Keratinocyte (primary cell): ENCODE data around the gene KCNQ2. TPM values are rescaled to one million over a fixed set of nuclear protein-coding genes. Genes with fewer than 3 reads are reported as not detected.

Source experiments
- DNase-seq: peaks from one replicate; pipeline ENCODE4 v3.0.0-alpha.2; 2011; ENCODE audit warnings: low read depth, missing footprints, low spot score
- FAIRE-seq: peaks from 2 replicates; lab custom pipeline; 2011; peaks lifted over from hg19 to GRCh38; lab: Jason Lieb, UNC
- H2AFZ ChIP-seq: 2 replicates; pipeline ENCODE4 v1.6.0; 2012; ENCODE audit warnings: low read length, control low read depth, inconsistent platforms; ENCODE audit not compliant: control insufficient read depth
- H3K27ac ChIP-seq: 2 replicates; pipeline ENCODE4 v1.5.1; 2011; ENCODE audit warnings: low read length; ENCODE audit not compliant: control insufficient read depth, insufficient read depth
- H3K27me3 ChIP-seq: 3 replicates; pipeline ENCODE4 v1.6.0; 2011; ENCODE audit warnings: low read length; ENCODE audit not compliant: control insufficient read depth, insufficient read depth; ENCODE audit errors: extremely low read depth
- H3K36me3 ChIP-seq, 2 experiments: 2 replicates in 1 of 2; 3 replicates in 1 of 2; pipeline ENCODE4 v1.5.1; 2011; ENCODE audit warnings: low read length in 2 of 2, mild to moderate bottlenecking in 1 of 2; ENCODE audit not compliant: control insufficient read depth in 2 of 2, insufficient read depth in 2 of 2; ENCODE audit errors: extremely low read depth in 1 of 2
- H3K4me1 ChIP-seq: 3 replicates; pipeline ENCODE4 v1.5.1; 2011; ENCODE audit warnings: low read length; ENCODE audit not compliant: control insufficient read depth, insufficient read depth; ENCODE audit errors: extremely low read depth
- H3K4me2 ChIP-seq: 3 replicates; pipeline ENCODE4 v1.6.0; 2011; ENCODE audit warnings: low read depth, low read length; ENCODE audit not compliant: control insufficient read depth, insufficient read depth; ENCODE audit errors: extremely low read depth
- H3K4me3 ChIP-seq, 3 experiments: fragments of 200-600 bp in 1 of 3; sonication (generic) in 1 of 3; 2 replicates in 2 of 3; 3 replicates in 1 of 3; pipeline ENCODE4 v1.5.1; 2011 to 2016; ENCODE audit warnings: low read length in 3 of 3, mild to moderate bottlenecking in 3 of 3, control low read depth in 2 of 3, inconsistent platforms in 1 of 3, low read depth in 1 of 3, mixed read lengths in 1 of 3, mixed run types in 1 of 3, moderate library complexity in 1 of 3; ENCODE audit not compliant: control insufficient read depth in 2 of 3, insufficient read depth in 2 of 3; ENCODE audit errors: extremely low read depth in 1 of 3
- H3K79me2 ChIP-seq: 2 replicates; pipeline ENCODE4 v1.6.0; 2012; ENCODE audit warnings: low read length; ENCODE audit not compliant: control insufficient read depth, insufficient read depth
- H3K9ac ChIP-seq: 3 replicates; pipeline ENCODE4 v1.6.0; 2011; ENCODE audit warnings: low read length; ENCODE audit not compliant: control insufficient read depth, insufficient read depth; ENCODE audit errors: extremely low read depth
- H3K9me1 ChIP-seq: 3 replicates; pipeline ENCODE4 v1.6.0; 2011; ENCODE audit warnings: low read length; ENCODE audit not compliant: control insufficient read depth, insufficient read depth; ENCODE audit errors: extremely low read depth
- H3K9me3 ChIP-seq: 2 replicates; pipeline ENCODE4 v1.5.1; 2012; ENCODE audit warnings: low read depth, low read length; ENCODE audit not compliant: control insufficient read depth
- H4K20me1 ChIP-seq: 3 replicates; pipeline ENCODE4 v1.6.0; 2011; ENCODE audit warnings: low read length; ENCODE audit not compliant: control insufficient read depth, insufficient read depth; ENCODE audit errors: extremely low read depth
- EZH2 ChIP-seq: IDR thresholded peaks from one replicate; pipeline ENCODE4 v1.6.1; 2012; ENCODE audit warnings: inconsistent platforms, mild to moderate bottlenecking, low read length, moderate library complexity
- dilution Hi-C: fragments of 300-500 bp; cut with MboI; formaldehyde crosslinking; loops from one replicate; pipeline ENCODE4 v1.7.0; 2020; ENCODE audit warnings: low sequenced_read_pairs; ENCODE audit not compliant: extremely low pct_ligation_motif_present
- polyA plus RNA-seq, 5 experiments: library from polyadenylated mRNA; depleted of rRNA in 3 of 5; stranded (reverse) in 3 of 5; stranded (forward) in 1 of 5; unstranded in 1 of 5; fragments of >200 nt; gene quantifications; 1 replicate in 1 of 5; 2 replicates in 3 of 5; 3 replicates in 1 of 5; pipeline versions ENCODE4 v1.2.1 to v1.2.3, GENCODE V29; 2011 to 2012; ENCODE audit warnings: missing spikeins in 2 of 5, low read depth in 1 of 5, low replicate concordance in 1 of 5
- TF ChIP-seq, protein P1 (sequence below), 3 experiments: IDR thresholded peaks in 1 of 3; conservative IDR thresholded peaks in 1 of 3; optimal IDR thresholded peaks in 1 of 3; 2 replicates in 2 of 3; 3 replicates in 1 of 3; pipeline versions ENCODE3 to v1.5.1; 2011; ENCODE audit warnings: low read length in 3 of 3, mild to moderate bottlenecking in 3 of 3, moderate library complexity in 2 of 3, control low read depth in 1 of 3, inconsistent platforms in 1 of 3; ENCODE audit not compliant: insufficient read depth in 2 of 3; ENCODE audit errors: extremely low read depth in 1 of 3

Gene KCNQ2
- polyA plus RNA-seq, 1 donor (not counting 4 experiments of a cell fraction or from before 2014, with no cell fraction given): not detected

DNA sequence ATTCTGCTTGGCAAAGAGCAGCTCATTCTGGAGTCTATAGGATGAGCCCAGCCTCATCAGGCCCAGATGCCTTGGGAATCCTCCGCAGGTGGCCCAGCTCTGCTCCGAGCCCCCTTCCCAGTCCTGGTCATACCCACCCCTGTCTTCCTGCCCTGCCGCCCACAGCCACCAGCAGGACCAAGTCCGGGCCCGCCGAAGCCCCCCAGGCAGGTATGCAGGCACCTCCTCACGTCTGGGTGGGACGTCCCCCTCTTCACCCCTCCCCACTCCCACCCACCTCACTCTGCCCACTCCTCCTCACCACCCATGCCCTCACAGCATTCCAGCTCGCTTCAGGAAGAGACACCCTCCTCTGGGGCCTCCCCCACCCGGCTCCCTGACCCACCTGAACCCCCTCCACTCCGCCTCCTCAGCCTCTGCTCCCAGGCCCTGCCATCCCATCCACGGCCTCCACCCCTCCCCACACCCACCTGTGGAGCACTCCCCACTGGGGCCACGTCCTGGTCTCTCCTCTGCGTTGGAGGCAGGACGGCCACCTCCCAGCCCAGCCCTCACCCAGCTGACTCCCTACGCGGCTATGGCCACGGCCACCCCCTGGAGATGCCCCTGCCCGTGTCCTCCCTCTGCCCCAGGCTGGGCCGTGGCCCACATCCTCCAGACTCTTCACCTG lies 43.4 kb downstream of the KCNQ2 start:
- DNase-seq (no peak), FAIRE-seq (no peak)
- Histone ChIP-seq H4K20me1 (no peaks in the 10 kb centered on the region), H3K4me2 (no peak overlapping the region), H3K36me3 (no peaks in the 10 kb centered on the region), H3K27me3 (peaks cover 15% of the 10 kb centered on the region), H3K4me3 (no peak overlapping the region), H3K9me3 (no peaks in the 10 kb centered on the region), H3K79me2 (no peaks in the 10 kb centered on the region), H3K9ac (no peak overlapping the region), H2AFZ (no peak overlapping the region), H3K27ac (no peak overlapping the region), H3K4me1 (no peaks in the 10 kb centered on the region), H3K9me1 (no peaks in the 10 kb centered on the region)
- no peak for TF ChIP-seq EZH2
- TF ChIP-seq, protein P1, sequence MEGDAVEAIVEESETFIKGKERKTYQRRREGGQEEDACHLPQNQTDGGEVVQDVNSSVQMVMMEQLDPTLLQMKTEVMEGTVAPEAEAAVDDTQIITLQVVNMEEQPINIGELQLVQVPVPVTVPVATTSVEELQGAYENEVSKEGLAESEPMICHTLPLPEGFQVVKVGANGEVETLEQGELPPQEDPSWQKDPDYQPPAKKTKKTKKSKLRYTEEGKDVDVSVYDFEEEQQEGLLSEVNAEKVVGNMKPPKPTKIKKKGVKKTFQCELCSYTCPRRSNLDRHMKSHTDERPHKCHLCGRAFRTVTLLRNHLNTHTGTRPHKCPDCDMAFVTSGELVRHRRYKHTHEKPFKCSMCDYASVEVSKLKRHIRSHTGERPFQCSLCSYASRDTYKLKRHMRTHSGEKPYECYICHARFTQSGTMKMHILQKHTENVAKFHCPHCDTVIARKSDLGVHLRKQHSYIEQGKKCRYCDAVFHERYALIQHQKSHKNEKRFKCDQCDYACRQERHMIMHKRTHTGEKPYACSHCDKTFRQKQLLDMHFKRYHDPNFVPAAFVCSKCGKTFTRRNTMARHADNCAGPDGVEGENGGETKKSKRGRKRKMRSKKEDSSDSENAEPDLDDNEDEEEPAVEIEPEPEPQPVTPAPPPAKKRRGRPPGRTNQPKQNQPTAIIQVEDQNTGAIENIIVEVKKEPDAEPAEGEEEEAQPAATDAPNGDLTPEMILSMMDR (optimal IDR thresholded peaks at IDR 0.05 in 1 of 3, IDR thresholded peaks at IDR 0.05 in 1 of 3, conservative IDR thresholded peaks at IDR 0.05 in 1 of 3; ENCODE audit: extremely low read depth in 1 of 3, insufficient read depth in 2 of 3, low read length in 3 of 3): no peak
- dilution Hi-C loops: no loop called here

DNA sequence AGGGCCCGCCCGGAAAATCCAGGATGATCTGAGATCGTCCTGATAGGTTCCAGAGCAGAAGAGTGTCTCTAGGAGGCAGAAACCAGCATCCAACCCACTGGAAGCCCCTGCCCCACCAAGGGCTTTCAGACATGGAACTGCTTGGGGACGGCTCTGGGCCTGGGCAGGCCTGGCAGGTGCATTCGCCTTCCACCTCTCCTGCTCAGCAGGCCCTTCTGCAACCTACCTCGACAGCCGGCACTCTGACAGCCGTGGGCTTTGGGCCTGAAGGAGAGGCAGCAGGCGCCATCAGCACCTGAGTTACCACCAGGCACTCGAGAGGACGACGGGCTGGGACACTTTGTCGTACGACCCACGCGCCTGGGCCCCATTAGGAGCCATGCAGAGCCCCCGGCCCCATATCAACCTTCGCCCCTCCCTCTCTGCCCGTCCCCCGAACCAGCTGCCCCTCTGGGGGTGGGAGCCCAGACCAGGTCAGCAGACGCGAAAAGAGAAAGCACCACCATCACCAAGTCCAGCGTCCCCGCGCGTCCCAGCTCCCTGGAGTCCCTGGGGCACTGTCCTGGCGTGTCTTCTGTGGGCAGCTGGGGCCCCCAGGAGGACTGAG lies 44.6 kb downstream of the KCNQ2 start:
- H2AFZ ChIP-seq: no peak overlapping the region
- FAIRE-seq (no peak), DNase-seq (no peak)
- no peaks in the 10 kb centered on the region for H3K9me1 ChIP-seq
- TF ChIP-seq, protein P1 (optimal IDR thresholded peaks at IDR 0.05 in 1 of 3, IDR thresholded peaks at IDR 0.05 in 1 of 3, conservative IDR thresholded peaks at IDR 0.05 in 1 of 3; ENCODE audit: extremely low read depth in 1 of 3, insufficient read depth in 2 of 3, low read length in 3 of 3): no peak
- TF ChIP-seq EZH2: no peak
- no peak overlapping the region for H3K27ac ChIP-seq
- H3K79me2 ChIP-seq: no peaks in the 10 kb centered on the region
- H3K9me3 ChIP-seq: no peaks in the 10 kb centered on the region
- H4K20me1 ChIP-seq: no peaks in the 10 kb centered on the region
- peaks cover 22% of the 10 kb centered on the region for H3K27me3 ChIP-seq
- no peaks in the 10 kb centered on the region for H3K36me3 ChIP-seq
- dilution Hi-C loops: no loop called here
- H3K4me3 ChIP-seq: no peak overlapping the region
- H3K9ac ChIP-seq: no peak overlapping the region
- no peaks in the 10 kb centered on the region for H3K4me1 ChIP-seq
- no peak overlapping the region for H3K4me2 ChIP-seq
